ENCODE results near the gene TOP1.
A peak's percentile ranks its signal among the peaks of the same experiment; 100 is the strongest.

TOP1 gene

DNA sequence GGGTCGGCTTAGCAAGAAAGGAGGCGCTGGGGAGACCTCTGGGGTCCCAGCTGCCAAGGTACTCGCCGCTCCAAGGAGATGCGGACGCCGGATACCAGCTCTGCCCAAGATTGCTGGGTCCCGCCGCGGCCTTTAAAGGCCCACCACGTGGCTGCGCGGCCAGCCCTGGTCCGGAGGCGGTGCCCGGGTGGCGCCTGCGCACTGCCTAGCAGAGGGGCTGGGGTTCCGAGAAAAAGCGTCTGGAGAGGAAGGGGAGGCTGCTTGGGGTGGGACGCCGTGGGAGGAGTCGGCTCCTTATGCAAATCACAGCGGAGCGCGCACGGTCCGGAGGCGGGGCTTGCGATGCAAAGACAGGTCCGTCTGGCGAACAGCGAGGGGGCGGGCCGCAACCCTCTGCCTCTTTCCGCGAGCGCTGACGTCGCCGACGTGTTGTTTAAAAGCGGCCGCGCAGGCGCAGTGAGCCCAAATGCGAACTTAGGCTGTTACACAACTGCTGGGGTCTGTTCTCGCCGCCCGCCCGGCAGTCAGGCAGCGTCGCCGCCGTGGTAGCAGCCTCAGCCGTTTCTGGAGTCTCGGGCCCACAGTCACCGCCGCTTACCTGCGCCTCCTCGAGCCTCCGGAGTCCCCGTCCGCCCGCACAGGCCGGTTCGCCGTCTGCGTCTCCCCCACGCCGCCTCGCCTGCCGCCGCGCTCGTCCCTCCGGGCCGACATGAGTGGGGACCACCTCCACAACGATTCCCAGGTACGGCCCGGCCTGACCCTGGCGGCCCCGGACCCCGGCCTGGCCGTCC, at the start of gene TOP1:
TSS of gene TOP1 (plus strand) at position 464 of the 791 bp plus-strand sequence. CDS start at position 710, 246 bp downstream.
- ChIA-PET CTCF (interaction anchor here (1.2 kb wide), 1 partner anchor 10 kb away, joined by 3 read pairs; no protein-coding TSS in a partner anchor), POLR2A (interaction anchor here (1.1 to 1.4 kb wide), 4 partner anchors 11 to 38 kb away, joined by 3 to 6 read pairs (median 3); no protein-coding TSS in a partner anchor)
- peaks cover 6% of the 10 kb centered on the region; the same call in 1 of the 2 replicates for H3K4me1 ChIP-seq (ENCODE audit: control insufficient read depth, insufficient read depth, low read length)
- TF ChIP-seq ZSCAN30 (tag by site-specific recombination; IDR thresholded peaks at IDR 0.05) = peak; percentile 30; the same call in 1 of the 2 replicates
- TF ChIP-seq ZNF26 (tag by site-specific recombination; IDR thresholded peaks at IDR 0.05) = no peak
- peak; percentile 81 for TF ChIP-seq ZNF629 (tag by site-specific recombination; IDR thresholded peaks at IDR 0.05)
- TF ChIP-seq OSR2 (tag by site-specific recombination; IDR thresholded peaks at IDR 0.05) = no peak
- TF ChIP-seq, protein P1, sequence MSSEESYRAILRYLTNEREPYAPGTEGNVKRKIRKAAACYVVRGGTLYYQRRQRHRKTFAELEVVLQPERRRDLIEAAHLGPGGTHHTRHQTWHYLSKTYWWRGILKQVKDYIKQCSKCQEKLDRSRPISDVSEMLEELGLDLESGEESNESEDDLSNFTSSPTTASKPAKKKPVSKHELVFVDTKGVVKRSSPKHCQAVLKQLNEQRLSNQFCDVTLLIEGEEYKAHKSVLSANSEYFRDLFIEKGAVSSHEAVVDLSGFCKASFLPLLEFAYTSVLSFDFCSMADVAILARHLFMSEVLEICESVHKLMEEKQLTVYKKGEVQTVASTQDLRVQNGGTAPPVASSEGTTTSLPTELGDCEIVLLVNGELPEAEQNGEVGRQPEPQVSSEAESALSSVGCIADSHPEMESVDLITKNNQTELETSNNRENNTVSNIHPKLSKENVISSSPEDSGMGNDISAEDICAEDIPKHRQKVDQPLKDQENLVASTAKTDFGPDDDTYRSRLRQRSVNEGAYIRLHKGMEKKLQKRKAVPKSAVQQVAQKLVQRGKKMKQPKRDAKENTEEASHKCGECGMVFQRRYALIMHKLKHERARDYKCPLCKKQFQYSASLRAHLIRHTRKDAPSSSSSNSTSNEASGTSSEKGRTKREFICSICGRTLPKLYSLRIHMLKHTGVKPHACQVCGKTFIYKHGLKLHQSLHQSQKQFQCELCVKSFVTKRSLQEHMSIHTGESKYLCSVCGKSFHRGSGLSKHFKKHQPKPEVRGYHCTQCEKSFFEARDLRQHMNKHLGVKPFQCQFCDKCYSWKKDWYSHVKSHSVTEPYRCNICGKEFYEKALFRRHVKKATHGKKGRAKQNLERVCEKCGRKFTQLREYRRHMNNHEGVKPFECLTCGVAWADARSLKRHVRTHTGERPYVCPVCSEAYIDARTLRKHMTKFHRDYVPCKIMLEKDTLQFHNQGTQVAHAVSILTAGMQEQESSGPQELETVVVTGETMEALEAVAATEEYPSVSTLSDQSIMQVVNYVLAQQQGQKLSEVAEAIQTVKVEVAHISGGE (tag by site-specific recombination; conservative IDR thresholded peaks at IDR 0.05; ENCODE audit: low read depth) = peak; percentile 87
- TF ChIP-seq ZNF76 (tag by site-specific recombination; IDR thresholded peaks at IDR 0.05; ENCODE audit: borderline replicate concordance, low read depth) = peak; percentile 30
- peak; percentile 63 for TF ChIP-seq ZFHX2 (tag by site-specific recombination; conservative IDR thresholded peaks at IDR 0.05)
- 0 out of 2 replicates have a peak, but pooled peaks have one; percentile 21 for TF ChIP-seq MEIS1 (CRISPR knock-in tag; IDR thresholded peaks at IDR 0.05; ENCODE audit: borderline replicate concordance)
- TF ChIP-seq KLF16 (tag by site-specific recombination; IDR thresholded peaks at IDR 0.05) = peak; percentile 59
- 0 out of 2 replicates have a peak, but pooled peaks have one; percentile 19 for TF ChIP-seq ZBTB6 (tag by site-specific recombination; IDR thresholded peaks at IDR 0.05)
- TF ChIP-seq, protein P2, sequence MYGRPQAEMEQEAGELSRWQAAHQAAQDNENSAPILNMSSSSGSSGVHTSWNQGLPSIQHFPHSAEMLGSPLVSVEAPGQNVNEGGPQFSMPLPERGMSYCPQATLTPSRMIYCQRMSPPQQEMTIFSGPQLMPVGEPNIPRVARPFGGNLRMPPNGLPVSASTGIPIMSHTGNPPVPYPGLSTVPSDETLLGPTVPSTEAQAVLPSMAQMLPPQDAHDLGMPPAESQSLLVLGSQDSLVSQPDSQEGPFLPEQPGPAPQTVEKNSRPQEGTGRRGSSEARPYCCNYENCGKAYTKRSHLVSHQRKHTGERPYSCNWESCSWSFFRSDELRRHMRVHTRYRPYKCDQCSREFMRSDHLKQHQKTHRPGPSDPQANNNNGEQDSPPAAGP (tag by site-specific recombination; IDR thresholded peaks at IDR 0.05) = 0 out of 2 replicates have a peak, but pooled peaks have one; percentile 40
- peak; percentile 75 for TF ChIP-seq KLF9 (tag by site-specific recombination; IDR thresholded peaks at IDR 0.05; ENCODE audit: low read depth)
- TF ChIP-seq, protein P3, sequence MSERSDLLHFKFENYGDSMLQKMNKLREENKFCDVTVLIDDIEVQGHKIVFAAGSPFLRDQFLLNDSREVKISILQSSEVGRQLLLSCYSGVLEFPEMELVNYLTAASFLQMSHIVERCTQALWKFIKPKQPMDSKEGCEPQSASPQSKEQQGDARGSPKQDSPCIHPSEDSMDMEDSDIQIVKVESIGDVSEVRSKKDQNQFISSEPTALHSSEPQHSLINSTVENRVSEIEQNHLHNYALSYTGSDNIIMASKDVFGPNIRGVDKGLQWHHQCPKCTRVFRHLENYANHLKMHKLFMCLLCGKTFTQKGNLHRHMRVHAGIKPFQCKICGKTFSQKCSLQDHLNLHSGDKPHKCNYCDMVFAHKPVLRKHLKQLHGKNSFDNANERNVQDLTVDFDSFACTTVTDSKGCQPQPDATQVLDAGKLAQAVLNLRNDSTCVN (tag by site-specific recombination; optimal IDR thresholded peaks at IDR 0.05) = peak; percentile 60
- TF ChIP-seq KLF10 (tag by site-specific recombination; IDR thresholded peaks at IDR 0.05) = peak; percentile 57; the same call in 1 of the 2 replicates
- TF ChIP-seq ZNF335 (tag by site-specific recombination; conservative IDR thresholded peaks at IDR 0.05) = peak; percentile 78
- peak; percentile 84; the same call in 1 of the 2 replicates for TF ChIP-seq ZBTB7A (tag by site-specific recombination; IDR thresholded peaks at IDR 0.05; ENCODE audit: low read depth)
- TF ChIP-seq, protein P4, sequence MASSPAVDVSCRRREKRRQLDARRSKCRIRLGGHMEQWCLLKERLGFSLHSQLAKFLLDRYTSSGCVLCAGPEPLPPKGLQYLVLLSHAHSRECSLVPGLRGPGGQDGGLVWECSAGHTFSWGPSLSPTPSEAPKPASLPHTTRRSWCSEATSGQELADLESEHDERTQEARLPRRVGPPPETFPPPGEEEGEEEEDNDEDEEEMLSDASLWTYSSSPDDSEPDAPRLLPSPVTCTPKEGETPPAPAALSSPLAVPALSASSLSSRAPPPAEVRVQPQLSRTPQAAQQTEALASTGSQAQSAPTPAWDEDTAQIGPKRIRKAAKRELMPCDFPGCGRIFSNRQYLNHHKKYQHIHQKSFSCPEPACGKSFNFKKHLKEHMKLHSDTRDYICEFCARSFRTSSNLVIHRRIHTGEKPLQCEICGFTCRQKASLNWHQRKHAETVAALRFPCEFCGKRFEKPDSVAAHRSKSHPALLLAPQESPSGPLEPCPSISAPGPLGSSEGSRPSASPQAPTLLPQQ (tag by site-specific recombination; IDR thresholded peaks at IDR 0.05) = peak; percentile 91
- TF ChIP-seq ZNF132 (tag by site-specific recombination; IDR thresholded peaks at IDR 0.05; ENCODE audit: borderline replicate concordance) = no peak
- TF ChIP-seq ZNF341 (tag by site-specific recombination; IDR thresholded peaks at IDR 0.05; ENCODE audit: low read depth) = peak; percentile 89
- peak; percentile 37; the same call in 1 of the 2 replicates for TF ChIP-seq PRDM4 (tag by site-specific recombination; IDR thresholded peaks at IDR 0.05)
- peak; percentile 58 for TF ChIP-seq GLIS2 (tag by site-specific recombination; IDR thresholded peaks at IDR 0.05)
- no peak for TF ChIP-seq SETDB1 (IDR thresholded peaks at IDR 0.05; ENCODE audit: insufficient read length, low read length)
- TF ChIP-seq SCRT1 (tag by site-specific recombination; IDR thresholded peaks at IDR 0.05; ENCODE audit: borderline replicate concordance) = no peak

More for the DNA sequence above, at the start of gene TOP1:
- H3K9me3 ChIP-seq (ENCODE audit: control insufficient read depth, insufficient read depth, low read depth, low read length) = no peaks in the 10 kb centered on the region
- peak within 1 kb of the TSS; percentile 88 for H3K27ac ChIP-seq (ENCODE audit: extremely low read depth, low read depth, low read length)
- H3K36me3 ChIP-seq (ENCODE audit: control insufficient read depth in 2 of 2, insufficient read depth in 1 of 2, low read length in 2 of 2) = peaks cover 0 to 15% of the 10 kb centered on the region in 2 experiments; a peak in 1 of 3 replicates
- peak within 1 kb of the TSS; percentile 62 for H3K4me3 ChIP-seq (ENCODE audit: low read depth, low read length)

Measured in HEK293 (cell line).